Right renal pelvis (tissue), 4 donors: Measurements from ENCODE around the gene MACROD2. TPM values are rescaled to one million over a fixed set of nuclear protein-coding genes. Genes with fewer than 3 reads are reported as not detected.

Experiments
- DNase-seq, 4 donors: peaks; one replicate each; pipeline ENCODE4 v3.0.0-alpha.2; 2013; ENCODE audit warnings: low read depth in 4 of 4, low spot score in 3 of 4, missing footprints in 1 of 4
- polyA plus RNA-seq, 4 donors: library from polyadenylated mRNA; unstranded; fragments of 120-200 nt; gene quantifications; one replicate each; pipeline ENCODE4 v1.2.1, GENCODE V29; 2013; ENCODE audit not compliant: insufficient read length in 4 of 4

Gene MACROD2
- polyA plus RNA-seq, 4 donors: 12.4 to 14.4 (median 13.6) TPM

- no peak for DNase-seq
Observed at GRCh38 chr20:14778096-14778495, 782.8 kb downstream of the MACROD2 start.

DNA sequence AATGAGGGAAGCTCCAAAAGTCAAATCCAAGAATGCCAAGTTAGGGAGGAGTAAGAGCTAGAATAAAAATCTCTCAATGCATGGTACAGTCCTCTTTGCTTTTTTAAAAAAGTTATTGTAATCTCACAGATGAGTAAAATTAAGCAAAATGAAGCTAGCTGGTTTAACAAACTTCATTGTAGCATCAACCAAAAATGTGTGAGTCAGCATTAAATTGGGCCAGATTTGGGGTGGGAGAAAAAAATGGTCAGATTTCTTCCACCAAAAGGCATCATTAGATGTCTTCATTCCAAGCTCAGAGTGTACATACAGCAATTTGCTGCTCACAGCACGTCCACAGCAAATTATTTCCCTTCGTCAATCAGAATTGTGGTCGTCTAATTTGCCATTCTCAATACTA is 783.6 kb downstream of the MACROD2 start:
- DNase-seq: no peak

- DNase-seq: no peak
Observed at GRCh38 chr20:14780508-14780907, 785.2 kb downstream of the MACROD2 start.

- DNase-seq: no peak
Observed at GRCh38 chr20:14782731-14783130, 787.4 kb downstream of the MACROD2 start.

GRCh38 chr20:14783766-14784165 is 788.5 kb downstream of the MACROD2 start:
- DNase-seq: no peak

- DNase-seq: no peak
Observed at GRCh38 chr20:14785065-14785743, 789.9 kb downstream of the MACROD2 start.

GRCh38 chr20:14790190-14790589 is 794.9 kb downstream of the MACROD2 start:
- no peak for DNase-seq

DNA sequence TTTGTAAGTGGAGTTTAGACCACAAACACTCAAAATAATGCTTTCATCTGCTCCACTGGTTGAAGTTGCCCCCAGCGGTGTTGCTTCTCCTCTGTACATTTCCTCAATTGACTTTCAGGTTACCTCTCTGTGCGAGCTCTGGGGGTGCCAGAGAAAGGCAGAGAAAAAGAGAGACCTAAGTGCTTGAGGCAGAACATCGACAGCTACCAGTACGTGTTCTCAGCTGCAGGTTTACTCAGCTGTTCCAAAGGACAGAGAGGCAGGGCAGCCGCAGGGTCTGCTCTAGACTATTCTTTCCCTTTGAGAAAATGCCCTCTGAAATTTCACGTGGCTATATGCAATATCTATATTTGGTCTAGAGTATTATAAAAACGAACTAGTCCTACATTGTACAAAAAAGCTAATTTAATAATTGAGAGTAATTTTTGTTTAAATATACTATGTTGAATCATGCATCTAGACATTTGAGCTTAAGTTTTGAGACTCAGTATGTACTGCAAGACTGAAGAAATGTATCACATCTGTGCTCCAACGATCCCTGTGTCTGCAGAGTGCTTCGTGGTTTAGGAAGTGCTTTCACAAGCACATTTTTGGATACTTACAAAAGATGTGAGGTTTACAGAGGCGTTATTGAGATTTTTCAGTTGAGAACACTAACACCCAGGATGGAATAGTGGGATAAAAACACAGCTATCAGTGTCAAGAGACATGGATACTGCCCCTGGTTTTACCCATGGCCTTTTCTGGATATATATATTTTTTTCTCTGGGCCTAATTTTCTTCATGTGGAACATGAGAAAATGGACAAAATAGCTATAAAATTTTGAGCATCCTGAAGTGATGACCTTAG is 795.7 kb downstream of the MACROD2 start:
- DNase-seq: no peak

DNA sequence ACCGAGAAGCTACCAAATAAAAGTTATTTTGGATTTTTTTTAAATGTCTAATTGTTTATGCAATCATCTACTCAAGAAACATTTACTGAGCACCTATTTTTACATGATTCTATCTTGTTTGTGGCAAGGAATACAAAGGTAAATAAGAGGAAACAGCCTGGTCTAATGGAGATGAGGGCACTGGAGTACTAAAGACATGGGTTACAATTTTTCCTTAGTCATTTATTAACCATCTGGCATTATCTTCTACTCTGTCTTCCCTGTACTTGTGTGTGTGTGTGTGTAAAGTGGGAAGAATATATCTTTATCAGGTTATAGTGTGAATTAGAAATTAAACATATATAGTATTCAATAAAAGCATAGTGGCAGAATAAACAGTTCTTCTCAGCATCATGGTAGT is 797.6 kb downstream of the MACROD2 start:
- no peak for DNase-seq

- no peak for DNase-seq
Observed at GRCh38 chr20:14799545-14800216, 804.4 kb downstream of the MACROD2 start.

DNA sequence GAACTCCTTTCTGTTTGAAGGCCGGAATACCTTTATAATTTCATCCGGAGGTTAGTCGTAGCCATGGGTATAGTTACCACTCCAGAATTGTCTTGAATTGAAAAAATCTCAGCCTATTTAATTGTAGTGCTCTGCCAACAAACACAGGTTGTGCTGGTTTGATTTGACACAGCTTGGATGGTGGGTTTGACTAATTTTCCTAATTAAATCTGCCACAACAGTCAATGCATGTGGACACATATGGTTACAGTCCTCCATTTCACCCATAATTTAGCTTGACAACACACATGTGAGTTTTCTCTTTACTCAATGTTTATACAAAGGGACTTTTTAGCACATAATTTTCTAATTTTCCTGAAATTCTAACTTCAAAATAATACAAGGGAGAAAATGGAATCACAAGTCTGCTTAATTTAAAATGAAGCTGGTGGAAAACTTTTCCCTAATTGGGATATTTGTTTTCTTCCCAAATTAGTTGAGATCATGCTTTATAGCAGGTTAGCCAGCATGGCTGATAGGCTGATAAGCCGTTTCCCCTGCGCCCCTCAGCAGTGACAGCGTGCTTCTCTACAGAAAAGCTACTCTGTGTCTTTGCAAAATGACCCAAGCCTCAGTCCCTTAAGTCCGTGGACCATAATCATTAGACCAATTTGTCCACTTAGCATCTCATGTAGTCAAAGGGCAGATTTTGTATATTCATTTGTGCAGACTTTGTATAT is 805.5 kb downstream of the MACROD2 start:
- DNase-seq: no peak

GRCh38 chr20:14801591-14802325 is 806.4 kb downstream of the MACROD2 start:
- no peak for DNase-seq

DNA sequence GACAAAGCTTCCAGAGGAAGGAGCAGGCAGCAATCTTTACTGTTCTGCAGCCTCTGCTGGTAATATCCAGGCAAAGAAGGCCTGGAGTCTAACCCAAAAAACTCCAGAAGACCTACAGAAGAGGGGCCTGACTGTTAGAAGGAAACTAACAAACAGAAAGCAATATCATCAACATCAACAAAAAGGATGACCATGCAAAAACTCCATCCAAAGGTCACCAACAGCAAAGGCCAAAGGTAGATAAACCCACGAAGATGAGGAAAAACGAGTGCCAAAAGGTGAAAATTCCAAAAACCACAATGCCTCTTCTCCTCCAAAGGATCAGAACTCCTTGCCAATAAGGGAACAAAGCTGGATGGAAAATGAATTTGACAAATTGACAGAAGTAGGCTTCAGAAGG is 811.9 kb downstream of the MACROD2 start:
- no peak for DNase-seq

DNA sequence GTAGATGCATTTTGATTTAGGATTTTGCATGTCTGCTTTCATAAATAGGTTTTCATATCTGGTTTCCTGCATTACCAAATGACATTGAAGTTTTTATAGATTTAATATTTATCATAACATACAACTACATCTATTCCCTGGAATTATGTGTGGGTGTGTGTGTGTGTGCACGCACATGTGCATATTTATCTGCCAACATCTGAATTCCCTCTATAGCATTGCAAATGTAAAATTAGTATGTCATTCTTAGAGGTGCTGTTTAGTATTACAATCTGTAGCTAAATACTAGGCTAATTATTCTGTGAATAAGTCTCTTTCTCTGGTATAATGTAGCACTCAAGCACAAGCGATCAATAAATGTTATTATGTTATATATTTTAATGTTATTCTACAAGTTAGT is 820.0 kb downstream of the MACROD2 start:
- no peak for DNase-seq

DNA sequence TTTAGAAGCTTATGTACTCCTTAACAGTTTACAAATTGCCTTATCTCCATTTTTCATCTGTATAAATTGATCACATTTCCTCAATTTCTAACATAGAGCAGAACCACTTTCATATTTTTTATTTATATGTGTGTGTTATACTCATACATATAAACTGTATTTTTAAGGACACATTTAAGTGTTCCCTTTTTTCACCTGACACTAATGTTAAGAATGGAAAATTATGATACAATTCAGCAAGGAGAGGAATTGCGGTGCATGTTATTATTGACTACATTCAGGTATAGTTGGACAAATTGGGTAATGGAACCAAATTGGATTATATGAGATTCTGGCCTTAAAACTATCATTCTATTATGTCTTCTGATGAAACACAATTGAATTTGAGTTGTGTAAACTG is 821.2 kb downstream of the MACROD2 start:
- DNase-seq: no peak

DNA sequence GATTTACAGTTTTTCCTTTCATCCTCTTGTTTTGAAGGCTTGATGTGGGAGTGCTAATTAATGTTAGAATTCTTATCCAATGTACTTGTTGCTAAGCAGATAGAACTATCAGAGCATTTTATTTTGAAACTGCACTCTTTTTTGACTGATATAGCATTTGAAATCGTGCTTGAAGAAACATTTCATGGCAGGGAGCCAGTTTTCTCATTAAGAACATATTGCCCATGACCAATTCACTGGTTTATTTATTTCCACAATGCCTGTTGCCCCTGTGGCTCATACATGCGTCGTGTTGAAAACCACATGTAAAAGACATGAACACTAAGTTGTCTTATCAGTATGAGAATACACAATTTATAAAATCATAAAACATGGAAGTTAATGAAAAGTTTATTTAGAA is 821.8 kb downstream of the MACROD2 start:
- DNase-seq: no peak

- DNase-seq: no peak
Observed at GRCh38 chr20:14820771-14821170, 825.5 kb downstream of the MACROD2 start.

DNA sequence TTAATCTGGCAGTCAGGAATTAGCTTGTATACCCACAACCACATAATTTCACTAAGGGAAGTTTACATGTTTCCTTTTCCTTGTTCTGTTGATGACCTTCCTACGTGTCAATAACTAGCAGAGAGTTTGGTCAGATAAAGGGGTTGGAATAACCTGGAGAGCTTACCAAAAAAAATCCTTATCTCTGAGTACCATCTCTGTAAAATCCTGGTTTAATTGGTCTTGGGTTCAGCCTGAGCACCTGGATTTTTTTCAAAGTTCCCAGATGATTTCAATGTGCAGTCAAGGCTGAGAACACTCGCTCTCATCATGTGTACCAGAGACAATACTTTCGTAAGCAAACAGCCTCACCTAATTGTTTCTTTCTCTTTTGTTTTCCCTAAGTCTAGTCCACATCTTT is 825.9 kb downstream of the MACROD2 start:
- no peak for DNase-seq

DNA sequence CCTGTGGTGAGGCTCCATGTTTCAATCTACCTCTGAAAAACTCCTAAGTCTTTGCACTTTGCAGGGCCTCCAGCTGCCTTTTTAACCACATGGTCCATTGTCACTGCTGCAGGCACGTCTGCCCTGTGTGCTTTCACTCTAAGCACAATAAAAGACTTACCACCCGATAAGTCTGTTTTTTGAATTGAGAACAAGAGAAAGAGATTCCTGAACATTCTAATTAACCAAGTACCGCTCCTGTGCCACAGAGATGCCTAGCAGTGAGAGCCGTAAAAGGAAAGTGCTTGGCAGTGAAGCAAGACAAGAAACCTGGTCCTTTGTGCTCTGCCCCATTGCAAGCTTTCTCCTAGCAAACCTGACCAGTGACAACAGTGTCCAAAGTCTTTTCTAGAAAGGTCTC is 829.7 kb downstream of the MACROD2 start:
- no peak for DNase-seq
